ENCODE results near the gene SNX1.
"Not testable (repeated sequence)": the region's sequence is repeated elsewhere in the genome, so short reads cannot be mapped to it uniquely, and the experiment has no call there.

Gene SNX1

GRCh38 chr15:64093627-64094417 is 2.0 kb upstream of the SNX1 start, which contains the start of gene CIAO2A:
Gene CIAO2A (minus strand): TSS chr15:64093838. CDS start chr15:64093768, 70 bp downstream.
- no peaks in the 10 kb centered on the region for H3K9me3 Mint-ChIP-seq
- peaks cover 27% of the 10 kb centered on the region for H3K36me3 Mint-ChIP-seq
- peak within 1 kb of the TSS; percentile 95 for H3K4me3 Mint-ChIP-seq
- peaks cover 80% of the 10 kb centered on the region for H3K4me1 Mint-ChIP-seq
- DNase-seq = peak; percentile 98
- peak within 1 kb of the TSS; percentile 98 for H3K27ac Mint-ChIP-seq
- no peaks in the 10 kb centered on the region for H3K27me3 Mint-ChIP-seq
- CTCF ChIA-PET = interaction anchor here (0.6 to 1.9 kb wide), 12 partner anchors 11 to 484 kb away, joined by 3 to 10 read pairs (median 4); partner anchors contain the start of gene DAPK2

GRCh38 chr15:64095431-64095794 is 369 bp upstream of the SNX1 start:
- no peaks in the 10 kb centered on the region for H3K9me3 Mint-ChIP-seq
- peaks cover 75% of the 10 kb centered on the region for H3K4me1 Mint-ChIP-seq
- peaks cover 19% of the 10 kb centered on the region for H3K36me3 Mint-ChIP-seq
- DNase-seq = no peak
- peak overlapping the region; percentile 98 for H3K27ac Mint-ChIP-seq
- no peaks in the 10 kb centered on the region for H3K27me3 Mint-ChIP-seq
- CTCF ChIA-PET = no interaction called here
- H3K4me3 Mint-ChIP-seq = peak overlapping the region; percentile 95

GRCh38 chr15:64096668-64097384 is 1.0 kb downstream of the SNX1 start:
- CTCF ChIA-PET = interaction anchor here (1.5 to 2.1 kb wide), 2 partner anchors 9 to 57 kb away, joined by 5 to 10 read pairs; no protein-coding TSS in a partner anchor
- Mint-ChIP-seq H3K36me3 (peaks cover 16% of the 10 kb centered on the region), H3K9me3 (no peaks in the 10 kb centered on the region), H3K4me3 (peak overlapping the region; percentile 95), H3K27ac (peak overlapping the region; percentile 98), H3K27me3 (no peaks in the 10 kb centered on the region), H3K4me1 (peaks cover 69% of the 10 kb centered on the region)
- peak; percentile 27 for DNase-seq

- peaks cover 11% of the 10 kb centered on the region for H3K36me3 Mint-ChIP-seq
- no peaks in the 10 kb centered on the region for H3K9me3 Mint-ChIP-seq
- no peak overlapping the region for H3K4me3 Mint-ChIP-seq
- H3K4me1 Mint-ChIP-seq = peaks cover 45% of the 10 kb centered on the region
- no peak overlapping the region for H3K27ac Mint-ChIP-seq
- no peaks in the 10 kb centered on the region for H3K27me3 Mint-ChIP-seq
- CTCF ChIA-PET = interaction anchor here (1.3 to 1.4 kb wide), 2 partner anchors 50 to 54 kb away, joined by 5 to 6 read pairs; no protein-coding TSS in a partner anchor
- no peak for DNase-seq
Observed at GRCh38 chr15:64099379-64099778, 3.6 kb downstream of the SNX1 start.

- Mint-ChIP-seq H3K4me3 (no peak overlapping the region), H3K9me3 (no peaks in the 10 kb centered on the region), H3K27ac (no peak overlapping the region)
Observed at GRCh38 chr15:64100958-64101357, 5.2 kb downstream of the SNX1 start.

GRCh38 chr15:64102497-64102896 is 6.7 kb downstream of the SNX1 start:
- Mint-ChIP-seq H3K4me1 (peaks cover 18% of the 10 kb centered on the region), H3K4me3 (no peak overlapping the region), H3K27me3 (no peaks in the 10 kb centered on the region), H3K27ac (no peak overlapping the region), H3K9me3 (no peaks in the 10 kb centered on the region), H3K36me3 (peaks cover 9% of the 10 kb centered on the region)
- CTCF ChIA-PET = interaction anchor here (0.7 kb wide), 1 partner anchor 1036 kb away, joined by 3 read pairs; no protein-coding TSS in a partner anchor
- no peak for DNase-seq

More at GRCh38 chr15:64100958-64101357, 5.2 kb downstream of the SNX1 start:
- Mint-ChIP-seq H3K4me1 (peaks cover 29% of the 10 kb centered on the region), H3K36me3 (peaks cover 9% of the 10 kb centered on the region), H3K27me3 (no peaks in the 10 kb centered on the region)
- CTCF ChIA-PET = interaction anchor here (0.6 to 1.2 kb wide), 2 partner anchors 48 to 599 kb away, joined by 3 read pairs; no protein-coding TSS in a partner anchor
- DNase-seq = no peak

- DNase-seq = no peak
- H3K4me1 Mint-ChIP-seq = peaks cover 9% of the 10 kb centered on the region
Observed at GRCh38 chr15:64105113-64105704, 9.4 kb downstream of the SNX1 start.

GRCh38 chr15:64107337-64107736 is 11.6 kb downstream of the SNX1 start:
- Mint-ChIP-seq H3K9me3 (no peaks in the 10 kb centered on the region), H3K27ac (no peak overlapping the region), H3K4me3 (no peak overlapping the region), H3K27me3 (no peaks in the 10 kb centered on the region), H3K36me3 (peaks cover 7% of the 10 kb centered on the region), H3K4me1 (peaks cover 25% of the 10 kb centered on the region)
- CTCF ChIA-PET = no interaction called here
- DNase-seq = no peak

More at GRCh38 chr15:64105113-64105704, 9.4 kb downstream of the SNX1 start:
- H3K27me3 Mint-ChIP-seq = no peaks in the 10 kb centered on the region
- CTCF ChIA-PET = interaction anchor here (1.0 to 2.2 kb wide), 4 partner anchors 8 to 49 kb away, joined by 3 to 5 read pairs (median 4); partner anchors contain the start of gene CIAO2A
- H3K9me3 Mint-ChIP-seq = no peaks in the 10 kb centered on the region
- H3K27ac Mint-ChIP-seq = no peak overlapping the region
- H3K4me3 Mint-ChIP-seq = no peak overlapping the region
- peaks cover 4% of the 10 kb centered on the region for H3K36me3 Mint-ChIP-seq

GRCh38 chr15:64110108-64110701 is 14.4 kb downstream of the SNX1 start:
- CTCF ChIA-PET = interaction anchor here (1.6 kb wide), 1 partner anchor 39 kb away, joined by 5 read pairs; no protein-coding TSS in a partner anchor
- DNase-seq, H3K27ac Mint-ChIP-seq, H3K9me3 Mint-ChIP-seq, H3K4me3 Mint-ChIP-seq, H3K27me3 Mint-ChIP-seq: not testable (repeated sequence)
- Mint-ChIP-seq H3K36me3 (peaks cover 24% of the 10 kb centered on the region), H3K4me1 (peaks cover 26% of the 10 kb centered on the region)

- Mint-ChIP-seq H3K27ac (peak overlapping the region; percentile 56), H3K9me3 (no peaks in the 10 kb centered on the region), H3K4me1 (peaks cover 26% of the 10 kb centered on the region), H3K36me3 (peaks cover 27% of the 10 kb centered on the region), H3K4me3 (no peak overlapping the region), H3K27me3 (no peaks in the 10 kb centered on the region)
- no peak for DNase-seq
- CTCF ChIA-PET = interaction anchor here (1.6 kb wide), 2 partner anchors 38 to 42 kb away, joined by 5 to 6 read pairs; no protein-coding TSS in a partner anchor
Observed at GRCh38 chr15:64110950-64111678, 15.3 kb downstream of the SNX1 start.

- Mint-ChIP-seq H3K27me3 (no peaks in the 10 kb centered on the region), H3K27ac (no peak overlapping the region), H3K9me3 (no peaks in the 10 kb centered on the region), H3K4me1 (peaks cover 26% of the 10 kb centered on the region), H3K36me3 (peaks cover 31% of the 10 kb centered on the region), H3K4me3 (no peak overlapping the region)
- CTCF ChIA-PET = interaction anchor here (1.6 kb wide), 2 partner anchors 38 to 41 kb away, joined by 5 to 6 read pairs; no protein-coding TSS in a partner anchor
- no peak for DNase-seq
Observed at GRCh38 chr15:64111679-64112050, 15.9 kb downstream of the SNX1 start.

- Mint-ChIP-seq H3K27ac (no peak overlapping the region), H3K9me3 (no peaks in the 10 kb centered on the region), H3K4me3 (no peak overlapping the region), H3K27me3 (no peaks in the 10 kb centered on the region), H3K4me1 (peaks cover 26% of the 10 kb centered on the region), H3K36me3 (peaks cover 33% of the 10 kb centered on the region)
- no peak for DNase-seq
- CTCF ChIA-PET = interaction anchor here (1.6 kb wide), 2 partner anchors 37 to 41 kb away, joined by 5 to 6 read pairs; no protein-coding TSS in a partner anchor
Observed at GRCh38 chr15:64112073-64112772, 16.4 kb downstream of the SNX1 start.

Measured in activated naive CD4-positive, alpha-beta T cell treated with anti-CD3 and anti-CD28 coated beads, Interleukin-2, amount 10 ng/mL, durations not matched to agents 7 days and 5 days (primary cell).